Ovary (tissue), 9 donors: ENCODE measurements around the gene CRHR1. TPM values are rescaled to one million over a fixed set of nuclear protein-coding genes. Genes with fewer than 3 reads are reported as not detected.

Experiments
- DNase-seq, 5 donors: peaks; one replicate each; pipeline ENCODE4 v3.0.0-alpha.2; 2019 to 2020
- H3K27ac ChIP-seq, 2 donors: fragments of 200-600 bp; one replicate each; pipeline versions ENCODE4 v1.5.1 to v1.8.0; 2019 to 2022
- H3K27me3 ChIP-seq: fragments of 200-600 bp; one replicate; pipeline ENCODE4 v1.8.0; 2022
- H3K36me3 ChIP-seq: fragments of 200-600 bp; sonication (generic); one replicate; pipeline ENCODE4 v1.5.1; 2019
- H3K4me1 ChIP-seq: one replicate; pipeline ENCODE4 v1.8.1; 2013; ENCODE audit warnings: mild to moderate bottlenecking, moderate library complexity; ENCODE audit not compliant: insufficient read depth
- H3K4me3 ChIP-seq: fragments of 200-600 bp; sonication (generic); one replicate; pipeline ENCODE4 v1.5.1; 2017
- H3K9me3 ChIP-seq, 2 donors: fragments of 200-600 bp in 1 of 2; sonication (generic) in 1 of 2; one replicate each; pipeline versions ENCODE4 v1.5.1 to v1.8.1; 2013 to 2019; ENCODE audit warnings: mild to moderate bottlenecking in 1 of 2, moderate library complexity in 1 of 2
- CTCF ChIP-seq, 3 donors: fragments of 450-650 bp in 2 of 3; fragments of 200-600 bp in 1 of 3; IDR thresholded peaks; one replicate each; pipeline versions ENCODE4 v1.5.1 to v1.8.0; 2016 to 2022; ENCODE audit warnings: antibody characterized with exemption in 3 of 3, mild to moderate bottlenecking in 1 of 3
- EP300 ChIP-seq: sonication (generic); formaldehyde crosslinking; IDR thresholded peaks from one replicate; pipeline ENCODE4 v1.6.1; 2017; ENCODE audit warnings: antibody characterized with exemption
- POLR2A ChIP-seq: fragments of 450-650 bp; IDR thresholded peaks from one replicate; pipeline ENCODE4 v1.6.1; 2017; ENCODE audit warnings: antibody characterized with exemption, mild to moderate bottlenecking, moderate library complexity
- WGBS, 3 donors: extraction: QIAGEN DNeasy Blood & Tissue Kit in 1 of 3; methylation state at CpG; one replicate each; pipeline versions ENCODE4 v1.1.5 to v1.1.7; 2013 to 2017; 5-methylcytosine and 5-hydroxymethylcytosine counted together
- intact Hi-C, 4 donors: fragments of 100-400 bp; cut with DNase I; formaldehyde crosslinking; loops; one replicate each; pipeline versions ENCODE4 v1.11.0 to v1.15.1; 2022 to 2023
- polyA plus RNA-seq, 2 donors: library from polyadenylated mRNA; stranded (reverse); fragments of 200-250 nt in 1 of 2; fragments of 350-450 nt in 1 of 2; fragmentation: Illumina TruSeq in 1 of 2; extraction: RNeasy Lipid Tissue Mini Kit (QIAGEN cat#74804) in 1 of 2; gene quantifications; one replicate each; pipeline ENCODE4 v1.2.3, GENCODE V29; 2013 to 2014
- total RNA-seq, 7 donors: library from RNA; depleted of rRNA in 2 of 7; stranded (reverse); fragments of >200 nt in 2 of 7; fragmentation: NEBNext Ultra II Directional in 3 of 7; extraction: Animal tissue kit (Norgen Biotek cat#: 25700) in 3 of 7; gene quantifications; one replicate each; pipeline versions ENCODE4 v1.1.0 to v1.2.4, GENCODE V29; 2016 to 2023
- donor health status: DM: no; HTN: no; CAD: no; lungs with moderate emphysema.
- donor health status: DM: no; HTN: no; CAD: no.
- donor health status: Bipolar disorder and iron deficiency.
- donor health status: DM: yes; HTN: yes; CAD: no.
- donor health status: DM: no; HTN: no; CAD: no.
- donor health status: DM: yes; HTN: yes; CAD: no.

Gene CRHR1
- total and polyA plus RNA-seq, 9 donors, result 0.10 to 1.4 (median 0.33) TPM; not detected in 2

DNA sequence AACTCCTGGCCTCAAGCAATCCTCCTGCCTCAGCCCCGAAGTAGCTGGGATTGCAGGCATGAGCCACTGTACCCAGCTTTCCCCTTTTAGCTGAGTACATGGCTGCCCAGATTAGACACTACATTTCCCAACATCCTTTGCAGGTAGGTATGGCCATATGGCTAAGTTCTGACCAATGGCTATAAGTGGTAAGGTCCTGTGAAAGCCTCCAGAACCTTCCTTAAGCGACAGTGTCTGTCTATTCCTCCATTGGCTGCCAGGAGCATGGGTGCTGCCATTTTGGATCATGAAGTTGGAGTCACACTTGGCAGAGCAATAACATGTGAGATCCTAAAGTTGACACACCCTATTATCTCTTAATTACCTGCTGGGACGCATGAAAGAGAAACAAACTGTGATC lies 24.4 kb upstream of the CRHR1 start:
- TF ChIP-seq EP300, result no peak
- no peak for TF ChIP-seq CTCF (IDR thresholded peaks at IDR 0.05)
- TF ChIP-seq POLR2A, result no peak
- Histone ChIP-seq H3K9me3 (no peaks in the 10 kb centered on the region), H3K27ac (no peak overlapping the region), H3K4me1 (no peaks in the 10 kb centered on the region), H3K4me3 (no peak overlapping the region), H3K36me3 (no peaks in the 10 kb centered on the region), H3K27me3 (no peaks in the 10 kb centered on the region)
- intact Hi-C loops, result no loop called here
- DNase-seq, result no peak
- 64 to 68% (median 66%) methylated on average over 3 of the region's 3 CpGs for WGBS, 3 donors

DNA sequence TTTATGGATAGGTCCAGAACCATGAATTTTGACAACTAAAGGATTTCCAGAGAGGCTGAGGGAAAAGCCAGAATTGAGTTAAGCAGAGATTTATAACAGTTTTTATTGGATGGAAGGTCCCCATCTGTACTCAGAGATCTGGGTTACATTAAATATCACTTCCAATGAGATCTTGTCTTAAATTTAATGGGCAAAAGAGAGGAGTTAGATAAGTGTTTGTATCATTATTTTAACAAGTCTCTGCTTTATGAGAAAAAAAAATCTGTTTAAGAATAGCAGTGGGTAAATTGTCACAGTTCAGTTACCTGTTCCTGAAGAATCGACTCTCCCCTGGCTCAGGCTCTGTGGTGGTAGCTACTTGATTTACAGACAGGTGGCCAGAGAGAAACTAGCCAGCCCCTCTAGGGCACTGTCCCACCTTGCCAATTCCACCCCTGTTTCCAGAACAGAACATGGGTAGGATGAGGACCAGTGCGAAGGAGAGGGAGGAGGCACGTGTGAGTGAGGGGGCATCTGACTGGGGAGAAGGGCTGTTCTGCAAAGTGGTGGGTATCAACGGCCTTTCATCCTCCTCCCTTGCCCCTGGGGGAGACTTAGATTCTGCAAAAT lies 22.1 kb upstream of the CRHR1 start:
- H3K4me3 ChIP-seq, result no peak overlapping the region
- intact Hi-C loops, result no loop called here
- no peaks in the 10 kb centered on the region for H3K4me1 ChIP-seq
- no peak for TF ChIP-seq CTCF (IDR thresholded peaks at IDR 0.05)
- no peak for TF ChIP-seq POLR2A
- no peak for TF ChIP-seq EP300
- H3K27me3 ChIP-seq, result no peaks in the 10 kb centered on the region
- 51 to 58% (median 57%) methylated on average over 4 of the region's 4 CpGs for WGBS, 3 donors
- no peaks in the 10 kb centered on the region for H3K9me3 ChIP-seq
- no peak for DNase-seq
- H3K27ac ChIP-seq, result no peak overlapping the region
- H3K36me3 ChIP-seq, result no peaks in the 10 kb centered on the region

DNA sequence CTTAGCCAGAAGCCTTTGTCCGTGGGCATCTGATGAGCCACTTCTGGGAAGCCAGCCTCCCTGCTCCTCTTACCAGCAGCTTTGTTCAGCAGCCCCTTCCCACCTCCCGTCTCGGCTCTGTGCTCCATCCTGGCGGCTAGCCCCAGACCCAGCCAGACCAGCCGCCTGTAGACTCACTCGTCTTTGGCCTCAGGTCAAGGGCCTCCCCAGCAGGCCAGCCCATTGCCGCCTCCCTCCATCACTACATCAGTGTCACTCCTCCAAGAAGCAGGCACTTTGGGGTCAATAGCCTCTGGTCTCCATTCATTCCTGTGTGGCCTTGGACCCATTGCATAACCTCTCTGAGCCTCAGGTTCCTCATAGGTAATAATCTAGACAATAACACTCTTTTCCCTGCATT lies 20.9 kb upstream of the CRHR1 start:
- Histone ChIP-seq H3K9me3 (no peaks in the 10 kb centered on the region), H3K27ac (no peak overlapping the region), H3K4me3 (no peak overlapping the region), H3K36me3 (no peaks in the 10 kb centered on the region), H3K4me1 (no peaks in the 10 kb centered on the region), H3K27me3 (no peaks in the 10 kb centered on the region)
- intact Hi-C loops, result no loop called here
- 22 to 35% (median 24%) methylated on average over 7 of the region's 7 CpGs for WGBS, 3 donors
- DNase-seq, result no peak
- no peak for TF ChIP-seq POLR2A
- TF ChIP-seq CTCF (IDR thresholded peaks at IDR 0.05), result no peak
- TF ChIP-seq EP300, result no peak

- H3K4me1 ChIP-seq, result no peaks in the 10 kb centered on the region
- H3K9me3 ChIP-seq, result no peaks in the 10 kb centered on the region
- no peaks in the 10 kb centered on the region for H3K27me3 ChIP-seq
- DNase-seq, result no peak
- H3K4me3 ChIP-seq, result no peak overlapping the region
- no peak overlapping the region for H3K27ac ChIP-seq
- intact Hi-C loops, result no loop called here
- TF ChIP-seq EP300, result no peak
- no peak for TF ChIP-seq POLR2A
- TF ChIP-seq CTCF (IDR thresholded peaks at IDR 0.05), result no peak
- no peaks in the 10 kb centered on the region for H3K36me3 ChIP-seq
Observed at GRCh38 chr17:45764479-45764878, 19.6 kb upstream of the CRHR1 start.
